UCSD-AML1 (cell line): ENCODE results near the gene RRN3.
"Not testable (repeated sequence)": the region's sequence is repeated elsewhere in the genome, so short reads cannot be mapped to it uniquely, and the experiment has no call there.

Source experiments
- DNase-seq: peaks from one replicate; lab custom pipeline; 2025; ENCODE audit not compliant: unreplicated experiment; lab: John Stamatoyannopoulos, UW

The RRN3 gene

DNA sequence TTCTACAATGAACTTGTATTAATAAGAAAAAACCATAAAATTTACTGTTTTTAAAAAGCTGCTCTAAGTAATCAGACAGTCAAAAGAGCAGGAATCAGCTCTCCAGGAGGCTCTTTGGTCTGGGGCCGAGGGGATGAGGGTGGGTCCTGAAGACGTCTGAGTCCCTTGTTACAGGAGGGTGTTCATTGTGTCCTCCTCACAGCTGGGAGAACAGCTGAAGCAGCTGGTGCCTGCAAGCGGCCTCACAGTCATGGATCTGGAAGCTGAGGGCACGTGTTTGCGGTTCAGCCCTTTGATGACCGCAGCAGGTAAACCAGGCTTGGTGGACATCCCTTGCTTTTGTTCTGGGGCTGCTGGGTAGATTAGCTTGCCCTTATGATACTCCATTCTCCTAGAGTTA, 64.3 kb downstream of the RRN3 start:
- DNase-seq: not testable (repeated sequence)

DNA sequence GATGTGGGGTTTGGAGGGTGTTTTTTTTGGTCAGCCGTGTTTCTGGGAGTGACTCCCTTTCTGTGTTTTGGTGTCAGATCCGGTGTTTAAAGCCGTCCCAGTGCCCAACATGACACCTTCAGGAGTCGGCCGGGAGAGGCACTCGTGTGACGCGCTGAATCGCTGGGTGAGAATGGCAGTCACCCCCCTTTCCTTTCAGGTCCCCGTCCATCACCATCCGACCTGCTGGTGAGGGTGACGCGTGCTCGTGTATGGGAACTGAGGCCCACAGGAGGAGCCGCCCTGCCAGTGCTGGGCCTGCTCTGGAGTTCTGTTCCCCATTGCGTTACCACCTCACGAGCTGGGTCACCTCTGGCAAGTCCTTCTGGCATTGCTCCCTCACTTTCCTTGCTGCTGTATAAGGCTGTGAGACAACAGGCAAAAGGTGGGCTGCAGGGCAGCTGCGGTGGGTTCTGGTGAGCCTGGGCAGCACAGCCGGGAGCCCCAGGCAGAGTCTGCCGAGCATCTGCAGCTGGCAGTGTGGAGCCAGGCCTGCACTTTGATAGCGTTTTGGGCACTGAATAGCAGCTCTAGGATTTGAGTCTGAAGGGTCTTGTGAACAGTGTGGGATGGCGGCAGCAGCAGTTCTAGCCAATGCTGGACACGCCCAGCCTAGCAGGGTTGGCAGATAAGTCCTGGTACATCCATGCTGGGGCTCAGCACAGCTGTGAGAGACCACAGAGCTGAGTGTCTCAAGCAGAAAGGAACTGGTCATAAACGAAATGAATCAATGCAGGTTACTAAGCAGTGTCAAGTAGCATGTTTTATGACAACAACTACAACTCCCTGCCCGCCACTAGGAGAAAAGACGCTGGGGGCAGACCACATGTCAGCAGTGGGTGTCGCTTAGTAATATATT, 65.0 kb downstream of the RRN3 start:
- not testable (repeated sequence) for DNase-seq

DNA sequence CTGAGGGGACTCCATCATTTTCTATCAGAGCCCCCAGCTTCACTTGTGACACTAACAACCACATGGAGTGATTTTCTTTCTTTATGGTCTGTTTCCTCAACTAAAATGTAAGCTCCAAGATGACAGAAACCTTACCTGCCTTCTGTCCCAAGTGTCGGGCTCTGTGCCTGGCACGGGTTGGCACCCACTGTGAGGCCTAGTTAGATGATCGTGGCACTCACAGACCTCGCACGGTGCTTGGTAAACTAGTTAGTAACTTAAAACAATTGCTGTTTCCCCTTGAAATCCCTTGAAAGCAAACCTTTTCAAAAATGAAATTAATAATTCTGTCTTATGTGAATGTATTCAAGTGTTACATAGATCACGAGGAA, 65.7 kb downstream of the RRN3 start:
- DNase-seq: not testable (repeated sequence)

- not testable (repeated sequence) for DNase-seq
These were observed 66.3 kb downstream of the RRN3 start for GRCh38 chr16:15027503-15028344.

DNA sequence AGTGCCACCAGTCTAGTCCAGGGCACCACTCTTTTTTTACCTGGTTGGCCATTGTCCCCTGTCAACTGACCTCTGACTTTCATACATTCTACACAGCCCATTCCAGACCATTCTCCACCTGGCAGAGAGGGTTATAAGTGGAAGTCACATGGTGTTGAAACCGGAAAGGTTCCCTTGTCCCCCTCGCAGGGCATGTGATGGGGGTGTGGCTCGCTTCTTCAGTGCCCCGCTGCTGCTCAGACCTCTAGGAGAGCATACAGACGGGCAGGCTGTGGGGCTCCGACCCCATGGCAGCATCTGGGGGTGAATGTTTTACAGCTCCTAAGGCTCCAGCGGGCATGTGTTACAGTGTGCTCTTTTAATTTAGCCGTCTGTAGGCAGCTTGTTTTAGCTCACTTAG, 67.0 kb downstream of the RRN3 start:
- DNase-seq: not testable (repeated sequence)

DNA sequence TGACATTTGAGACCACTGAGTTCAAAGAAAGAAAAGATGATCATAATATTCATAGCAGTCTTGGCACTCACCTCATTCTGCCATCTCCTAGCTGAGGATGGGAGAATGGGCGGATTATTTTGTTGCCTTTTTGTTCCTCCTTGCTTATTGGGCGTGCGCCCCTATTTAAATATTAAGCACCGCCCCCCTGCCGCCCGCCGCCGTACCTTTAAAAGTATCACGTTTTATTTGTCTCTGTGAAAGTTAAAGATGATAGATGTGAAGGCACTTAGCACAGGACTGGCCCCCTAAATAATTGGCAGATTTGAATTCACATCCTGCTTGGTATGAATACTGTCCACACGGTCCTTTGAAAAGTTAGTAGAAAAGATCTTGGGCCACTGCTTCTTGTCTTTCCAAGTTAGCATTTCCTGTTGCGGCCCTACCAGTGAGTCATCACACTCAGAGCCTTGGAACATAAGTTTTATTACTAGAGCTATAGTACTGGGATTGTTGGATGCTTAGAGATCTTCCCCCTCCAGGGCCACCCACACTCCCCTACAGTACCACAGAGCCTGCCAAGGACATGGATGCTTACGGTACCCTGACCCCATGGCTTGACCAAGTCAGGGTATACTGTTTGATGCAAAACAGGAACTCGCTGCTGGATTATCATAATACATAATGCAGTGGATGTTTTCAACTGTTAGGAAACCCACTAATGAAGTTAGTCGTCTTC, 68.7 kb downstream of the RRN3 start:
- DNase-seq: not testable (repeated sequence)

- not testable (repeated sequence) for DNase-seq
These were observed 69.2 kb downstream of the RRN3 start for GRCh38 chr16:15024858-15025199.

GRCh38 chr16:15023381-15024077, 70.5 kb downstream of the RRN3 start:
- not testable (repeated sequence) for DNase-seq

DNA sequence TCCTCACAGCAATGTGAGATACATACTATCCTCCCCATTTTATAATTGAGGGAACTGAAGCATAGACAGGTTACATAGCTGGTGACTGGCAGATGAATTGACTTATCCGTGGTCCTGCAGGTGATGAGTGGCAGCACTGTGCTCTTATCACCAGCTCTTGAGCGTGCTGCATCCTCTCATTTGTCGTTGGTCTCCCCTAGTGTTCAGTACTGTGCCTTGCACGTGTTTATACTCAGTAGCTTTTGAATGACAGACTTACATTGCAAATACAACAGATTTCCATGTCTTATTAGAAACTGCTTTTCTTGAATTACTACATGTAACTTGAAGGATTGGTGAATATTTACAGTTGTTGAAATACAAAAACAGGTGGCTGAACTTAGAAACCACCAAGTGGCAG, 71.9 kb downstream of the RRN3 start:
- DNase-seq: not testable (repeated sequence)

- DNase-seq: not testable (repeated sequence)
These were observed 72.6 kb downstream of the RRN3 start for GRCh38 chr16:15021429-15021828.

- not testable (repeated sequence) for DNase-seq
These were observed 77.0 kb downstream of the RRN3 start for GRCh38 chr16:15016951-15017580.

GRCh38 chr16:15016354-15016753, 77.7 kb downstream of the RRN3 start:
- peak; percentile 38 for DNase-seq

DNA sequence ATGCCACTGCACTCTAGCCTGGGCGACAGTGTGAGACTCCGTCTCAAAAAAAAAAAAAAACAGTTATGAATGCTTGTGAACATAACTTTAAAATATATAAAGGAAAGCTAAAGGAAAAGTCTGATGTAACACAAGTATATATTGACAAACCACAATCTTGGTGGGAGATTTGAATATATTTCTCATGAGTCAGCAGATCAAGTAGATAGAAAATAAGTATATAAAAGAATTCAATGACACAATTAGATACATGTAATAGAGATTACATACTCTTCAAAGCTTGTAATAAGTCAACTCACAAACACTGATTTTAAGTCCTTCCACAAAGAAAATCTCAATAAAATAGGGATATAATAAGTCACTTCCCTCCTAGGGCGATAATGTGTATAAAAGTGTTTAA, 78.4 kb downstream of the RRN3 start:
- not testable (repeated sequence) for DNase-seq

- DNase-seq: not testable (repeated sequence)
These were observed 81.1 kb downstream of the RRN3 start for GRCh38 chr16:15012941-15013340.
